K562 (cell line): Measurements from ENCODE around the gene SRF. TPM values are rescaled to one million over a fixed set of nuclear protein-coding genes. Genes with fewer than 3 reads are reported as not detected.

Source experiments
- CAMTA2 ChIP-seq: fragments of 250-450 bp; sonication (Bioruptor Pico); conservative IDR thresholded peaks from 2 replicates; pipeline ENCODE4 v1.5.1; 2022
- ERF ChIP-seq: fragments of 450-650 bp; formaldehyde crosslinking; IDR thresholded peaks from 2 replicates; pipeline ENCODE4 v1.4.0; 2020; ENCODE audit warnings: mild to moderate bottlenecking, mixed read lengths
- GTF2E2 ChIP-seq: fragments of 200-800 bp; sonication (Bioruptor generic); IDR thresholded peaks from 2 replicates; pipeline ENCODE4 v1.6.1; 2016; ENCODE audit warnings: missing genetic modification characterization, missing compliant biosample characterization
- ID3 ChIP-seq, 2 experiments: fragments of 250-450 bp in 1 of 2; fragments of 450-650 bp in 1 of 2; sonication (Bioruptor Pico) in 1 of 2; IDR thresholded peaks; 2 replicates each; pipeline versions ENCODE4 v1.6.1 to v1.8.0; 2016 to 2021; ENCODE audit warnings: mild to moderate bottlenecking in 2 of 2, moderate library complexity in 2 of 2, missing compliant biosample characterization in 1 of 2, missing genetic modification characterization in 1 of 2
- LEF1 ChIP-seq: fragments of 450-650 bp; IDR thresholded peaks from 2 replicates; pipeline ENCODE4 v1.6.1; 2016; ENCODE audit warnings: mild to moderate bottlenecking
- MCM5 ChIP-seq: fragments of 450-650 bp; IDR thresholded peaks from 2 replicates; pipeline ENCODE4 v1.6.1; 2016; ENCODE audit warnings: low read depth
- POLR2G ChIP-seq: fragments of 200-400 bp; formaldehyde crosslinking; IDR thresholded peaks from 2 replicates; pipeline ENCODE4 v1.6.1; 2017; ENCODE audit warnings: low read depth, mild to moderate bottlenecking, antibody characterized with exemption, low read length, moderate library complexity
- RBM22 ChIP-seq: fragments of 200-400 bp; formaldehyde crosslinking; IDR thresholded peaks from 2 replicates; pipeline ENCODE4 v1.6.1; 2018; ENCODE audit warnings: low read length, low read depth; ENCODE audit not compliant: poor library complexity, severe bottlenecking
- TFAM ChIP-seq: fragments of 250-450 bp; sonication (Bioruptor Pico); conservative IDR thresholded peaks from 2 replicates; pipeline ENCODE4 v1.5.0; 2021; ENCODE audit warnings: mild to moderate bottlenecking, moderate library complexity
- USF2 ChIP-seq: sonication (generic); formaldehyde crosslinking; IDR thresholded peaks from 2 replicates; pipeline ENCODE4 v1.5.0; 2020; ENCODE audit warnings: missing genetic modification reagents
- ZBED1 ChIP-seq: IDR thresholded peaks from 2 replicates; pipeline ENCODE4 v1.6.1; 2014
- ZBTB5 ChIP-seq: fragments of 450-650 bp; IDR thresholded peaks from 2 replicates; pipeline ENCODE4 v1.6.1; 2017; ENCODE audit warnings: antibody characterized with exemption
- ZBTB8A ChIP-seq: fragments of 450-650 bp; IDR thresholded peaks from 2 replicates; pipeline ENCODE4 v1.6.1; 2018; ENCODE audit warnings: mild to moderate bottlenecking, moderate library complexity; ENCODE audit not compliant: partially characterized antibody
- polyA plus RNA-seq, 8 experiments: library from polyadenylated mRNA; depleted of rRNA in 4 of 8; stranded (reverse) in 5 of 8; unstranded in 3 of 8; fragments of >200 nt; fragmentation: Nextera tagmentation in 2 of 8; fragmentation: Illumina TruSeq in 1 of 8; extraction: Ambion mirVana in 2 of 8; extraction: Trizol in 1 of 8; gene quantifications; 2 replicates each; pipeline versions ENCODE4 v1.2.1 to v1.2.3, GENCODE V29; 2011 to 2014; ENCODE audit warnings: inconsistent platforms in 1 of 8, missing spikeins in 1 of 8
- total RNA-seq, 7 experiments: library from RNA; depleted of rRNA in 6 of 7; stranded (reverse); fragments of >200 nt in 6 of 7; fragmentation: Illumina TruSeq in 2 of 7; extraction: Trizol in 2 of 7; gene quantifications; 2 replicates each; pipeline versions ENCODE4 v1.2.1 to v1.2.3, GENCODE V29; 2011 to 2021; ENCODE audit warnings: low replicate concordance in 1 of 7
- TF ChIP-seq, protein P1 (sequence below): sonication (generic); formaldehyde crosslinking; IDR thresholded peaks from 2 replicates; pipeline ENCODE4 v1.8.1; 2023; ENCODE audit warnings: mild to moderate bottlenecking, missing genetic modification reagents
- TF ChIP-seq, protein P2 (sequence below): IDR thresholded peaks from 2 replicates; pipeline ENCODE4 v1.6.1; 2011; ENCODE audit warnings: borderline replicate concordance, low read depth, mild to moderate bottlenecking, moderate library complexity, low read length; ENCODE audit not compliant: insufficient read depth, poor library complexity, severe bottlenecking
- TF ChIP-seq, protein P3 (sequence below): sonication (generic); formaldehyde crosslinking; IDR thresholded peaks from 2 replicates; pipeline ENCODE4 v1.8.1; 2023; ENCODE audit warnings: mild to moderate bottlenecking, missing genetic modification reagents
- TF ChIP-seq, protein P4 (sequence below): sonication (generic); formaldehyde crosslinking; IDR thresholded peaks from 2 replicates; pipeline ENCODE4 v1.8.0; 2022; ENCODE audit warnings: missing genetic modification reagents, mild to moderate bottlenecking, borderline replicate concordance

SRF gene
- total and polyA plus RNA-seq, 9 of the 15 experiments (the other 6 are each of a cell fraction or from before 2014, with no cell fraction given) = 2.5 to 37.0 (median 24.6) TPM

GRCh38 chr6:43170417-43170930, 595 bp upstream of the SRF start (continued):
- TF ChIP-seq, protein P1, sequence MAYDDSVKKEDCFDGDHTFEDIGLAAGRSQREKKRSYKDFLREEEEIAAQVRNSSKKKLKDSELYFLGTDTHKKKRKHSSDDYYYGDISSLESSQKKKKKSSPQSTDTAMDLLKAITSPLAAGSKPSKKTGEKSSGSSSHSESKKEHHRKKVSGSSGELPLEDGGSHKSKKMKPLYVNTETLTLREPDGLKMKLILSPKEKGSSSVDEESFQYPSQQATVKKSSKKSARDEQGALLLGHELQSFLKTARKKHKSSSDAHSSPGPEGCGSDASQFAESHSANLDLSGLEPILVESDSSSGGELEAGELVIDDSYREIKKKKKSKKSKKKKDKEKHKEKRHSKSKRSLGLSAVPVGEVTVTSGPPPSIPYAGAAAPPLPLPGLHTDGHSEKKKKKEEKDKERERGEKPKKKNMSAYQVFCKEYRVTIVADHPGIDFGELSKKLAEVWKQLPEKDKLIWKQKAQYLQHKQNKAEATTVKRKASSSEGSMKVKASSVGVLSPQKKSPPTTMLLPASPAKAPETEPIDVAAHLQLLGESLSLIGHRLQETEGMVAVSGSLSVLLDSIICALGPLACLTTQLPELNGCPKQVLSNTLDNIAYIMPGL (CRISPR knock-in tag) = 0 out of 2 replicates have a peak, but pooled peaks have one; percentile 9
- TF ChIP-seq USF2 (no peak), RBM22 (no peak), POLR2G (no peak), MCM5 (no peak), TFAM (CRISPR knock-in tag) (no peak), ZBED1 (no peak), GTF2E2 (tag) (peak; percentile 44; the same call in 1 of the 2 replicates), ERF (CRISPR knock-in tag) (no peak), ZBTB5 (no peak), LEF1 (peak; percentile 39; the same call in 1 of the 2 replicates), ZBTB8A (no peak), ID3 (CRISPR knock-in tag; IDR thresholded peaks at IDR 0.05) (no peak), ID3 (tag; IDR thresholded peaks at IDR 0.05) (peak; percentile 32; the same call in 1 of the 2 replicates), CAMTA2 (CRISPR knock-in tag) (no peak)
- TF ChIP-seq, protein P2, sequence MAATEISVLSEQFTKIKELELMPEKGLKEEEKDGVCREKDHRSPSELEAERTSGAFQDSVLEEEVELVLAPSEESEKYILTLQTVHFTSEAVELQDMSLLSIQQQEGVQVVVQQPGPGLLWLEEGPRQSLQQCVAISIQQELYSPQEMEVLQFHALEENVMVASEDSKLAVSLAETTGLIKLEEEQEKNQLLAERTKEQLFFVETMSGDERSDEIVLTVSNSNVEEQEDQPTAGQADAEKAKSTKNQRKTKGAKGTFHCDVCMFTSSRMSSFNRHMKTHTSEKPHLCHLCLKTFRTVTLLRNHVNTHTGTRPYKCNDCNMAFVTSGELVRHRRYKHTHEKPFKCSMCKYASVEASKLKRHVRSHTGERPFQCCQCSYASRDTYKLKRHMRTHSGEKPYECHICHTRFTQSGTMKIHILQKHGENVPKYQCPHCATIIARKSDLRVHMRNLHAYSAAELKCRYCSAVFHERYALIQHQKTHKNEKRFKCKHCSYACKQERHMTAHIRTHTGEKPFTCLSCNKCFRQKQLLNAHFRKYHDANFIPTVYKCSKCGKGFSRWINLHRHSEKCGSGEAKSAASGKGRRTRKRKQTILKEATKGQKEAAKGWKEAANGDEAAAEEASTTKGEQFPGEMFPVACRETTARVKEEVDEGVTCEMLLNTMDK = no peak
- TF ChIP-seq, protein P3, sequence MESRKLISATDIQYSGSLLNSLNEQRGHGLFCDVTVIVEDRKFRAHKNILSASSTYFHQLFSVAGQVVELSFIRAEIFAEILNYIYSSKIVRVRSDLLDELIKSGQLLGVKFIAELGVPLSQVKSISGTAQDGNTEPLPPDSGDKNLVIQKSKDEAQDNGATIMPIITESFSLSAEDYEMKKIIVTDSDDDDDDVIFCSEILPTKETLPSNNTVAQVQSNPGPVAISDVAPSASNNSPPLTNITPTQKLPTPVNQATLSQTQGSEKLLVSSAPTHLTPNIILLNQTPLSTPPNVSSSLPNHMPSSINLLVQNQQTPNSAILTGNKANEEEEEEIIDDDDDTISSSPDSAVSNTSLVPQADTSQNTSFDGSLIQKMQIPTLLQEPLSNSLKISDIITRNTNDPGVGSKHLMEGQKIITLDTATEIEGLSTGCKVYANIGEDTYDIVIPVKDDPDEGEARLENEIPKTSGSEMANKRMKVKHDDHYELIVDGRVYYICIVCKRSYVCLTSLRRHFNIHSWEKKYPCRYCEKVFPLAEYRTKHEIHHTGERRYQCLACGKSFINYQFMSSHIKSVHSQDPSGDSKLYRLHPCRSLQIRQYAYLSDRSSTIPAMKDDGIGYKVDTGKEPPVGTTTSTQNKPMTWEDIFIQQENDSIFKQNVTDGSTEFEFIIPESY = 0 out of 2 replicates have a peak, but pooled peaks have one; percentile 1
- TF ChIP-seq, protein P4, sequence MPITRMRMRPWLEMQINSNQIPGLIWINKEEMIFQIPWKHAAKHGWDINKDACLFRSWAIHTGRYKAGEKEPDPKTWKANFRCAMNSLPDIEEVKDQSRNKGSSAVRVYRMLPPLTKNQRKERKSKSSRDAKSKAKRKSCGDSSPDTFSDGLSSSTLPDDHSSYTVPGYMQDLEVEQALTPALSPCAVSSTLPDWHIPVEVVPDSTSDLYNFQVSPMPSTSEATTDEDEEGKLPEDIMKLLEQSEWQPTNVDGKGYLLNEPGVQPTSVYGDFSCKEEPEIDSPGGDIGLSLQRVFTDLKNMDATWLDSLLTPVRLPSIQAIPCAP (CRISPR knock-in tag) = no peak
